Measurements from ENCODE around the gene ERG.

ERG gene

GRCh38 chr21:38355353-38355752, 142.9 kb downstream of the ERG start:
- no peak for DNase-seq

- DNase-seq, result no peak
These were observed 143.5 kb downstream of the ERG start for GRCh38 chr21:38354746-38355145.

- no peak for DNase-seq
These were observed 144.0 kb downstream of the ERG start for GRCh38 chr21:38354231-38354630.

GRCh38 chr21:38352536-38353219, 145.6 kb downstream of the ERG start:
- DNase-seq, result peak; percentile 2 to 22

- DNase-seq, result no peak
These were observed 146.2 kb downstream of the ERG start for GRCh38 chr21:38351961-38352521.

GRCh38 chr21:38351176-38351959, 146.9 kb downstream of the ERG start:
- DNase-seq, result no peak

GRCh38 chr21:38350684-38351083, 147.6 kb downstream of the ERG start:
- DNase-seq, result no peak

- no peak for DNase-seq
These were observed 148.3 kb downstream of the ERG start for GRCh38 chr21:38349977-38350376.

- no peak for DNase-seq
These were observed 149.0 kb downstream of the ERG start for GRCh38 chr21:38349111-38349746.

GRCh38 chr21:38346286-38346685, 152.0 kb downstream of the ERG start:
- no peak for DNase-seq

- no peak for DNase-seq
These were observed 154.6 kb downstream of the ERG start for GRCh38 chr21:38343691-38344090.

GRCh38 chr21:38342739-38343138, 155.5 kb downstream of the ERG start:
- DNase-seq, result no peak

GRCh38 chr21:38341546-38342012, 156.7 kb downstream of the ERG start:
- no peak for DNase-seq

- no peak for DNase-seq
These were observed 158.1 kb downstream of the ERG start for GRCh38 chr21:38340131-38340530.

GRCh38 chr21:38337793-38338192, 160.5 kb downstream of the ERG start:
- DNase-seq, result no peak

- DNase-seq, result no peak
These were observed 163.4 kb downstream of the ERG start for GRCh38 chr21:38334866-38335265.

GRCh38 chr21:38333301-38334272, 164.7 kb downstream of the ERG start:
- DNase-seq, result no peak

GRCh38 chr21:38330666-38331065, 167.6 kb downstream of the ERG start:
- no peak for DNase-seq
